ENCODE data around the gene GSE1.

- TF ChIP-seq CTCF (IDR thresholded peaks at IDR 0.05; ENCODE audit: insufficient read depth, low read length), result no peak
- no peak for TF ChIP-seq REST (IDR thresholded peaks at IDR 0.05; ENCODE audit: insufficient replicate concordance, low read depth)
Measured at GRCh38 chr16:85627089-85627488, 14.0 kb downstream of the GSE1 start.

All from HL-60 (cell line).